HG02970 (cell line): ENCODE results near the gene MPDU1.
"Not testable (repeated sequence)": the region's sequence is repeated elsewhere in the genome, so short reads cannot be mapped to it uniquely, and the experiment has no call there.

ENCODE experiments used
- ATAC-seq: cut with Tn5 transposase; IDR thresholded peaks from one replicate; pipeline ENCODE4 v1.9.1; 2021; ENCODE audit warnings: mild to moderate bottlenecking, moderate library complexity, moderate number of reproducible peaks; ENCODE audit not compliant: unreplicated experiment, low FRiP score

The MPDU1 gene

DNA sequence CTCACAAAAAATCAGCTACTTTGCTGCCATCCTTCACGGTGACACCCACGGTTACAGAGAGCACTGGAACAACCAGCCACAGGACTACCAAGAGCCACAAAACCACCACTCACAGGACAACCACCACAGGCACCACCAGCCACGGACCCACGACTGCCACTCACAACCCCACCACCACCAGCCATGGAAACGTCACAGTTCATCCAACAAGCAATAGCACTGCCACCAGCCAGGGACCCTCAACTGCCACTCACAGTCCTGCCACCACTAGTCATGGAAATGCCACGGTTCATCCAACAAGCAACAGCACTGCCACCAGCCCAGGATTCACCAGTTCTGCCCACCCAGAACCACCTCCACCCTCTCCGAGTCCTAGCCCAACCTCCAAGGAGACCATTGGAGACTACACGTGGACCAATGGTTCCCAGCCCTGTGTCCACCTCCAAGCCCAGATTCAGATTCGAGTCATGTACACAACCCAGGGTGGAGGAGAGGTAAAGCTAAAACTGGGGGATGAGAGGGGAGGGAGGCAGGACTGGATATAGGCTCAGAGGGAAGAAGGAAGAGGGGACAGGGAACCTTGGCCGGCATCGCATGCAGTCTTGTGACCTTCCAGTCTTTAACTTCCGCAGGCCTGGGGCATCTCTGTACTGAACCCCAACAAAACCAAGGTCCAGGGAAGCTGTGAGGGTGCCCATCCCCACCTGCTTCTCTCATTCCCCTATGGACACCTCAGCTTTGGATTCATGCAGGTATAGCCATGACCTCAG is 3.6 kb upstream of the MPDU1 start:
- ATAC-seq, result no peak

DNA sequence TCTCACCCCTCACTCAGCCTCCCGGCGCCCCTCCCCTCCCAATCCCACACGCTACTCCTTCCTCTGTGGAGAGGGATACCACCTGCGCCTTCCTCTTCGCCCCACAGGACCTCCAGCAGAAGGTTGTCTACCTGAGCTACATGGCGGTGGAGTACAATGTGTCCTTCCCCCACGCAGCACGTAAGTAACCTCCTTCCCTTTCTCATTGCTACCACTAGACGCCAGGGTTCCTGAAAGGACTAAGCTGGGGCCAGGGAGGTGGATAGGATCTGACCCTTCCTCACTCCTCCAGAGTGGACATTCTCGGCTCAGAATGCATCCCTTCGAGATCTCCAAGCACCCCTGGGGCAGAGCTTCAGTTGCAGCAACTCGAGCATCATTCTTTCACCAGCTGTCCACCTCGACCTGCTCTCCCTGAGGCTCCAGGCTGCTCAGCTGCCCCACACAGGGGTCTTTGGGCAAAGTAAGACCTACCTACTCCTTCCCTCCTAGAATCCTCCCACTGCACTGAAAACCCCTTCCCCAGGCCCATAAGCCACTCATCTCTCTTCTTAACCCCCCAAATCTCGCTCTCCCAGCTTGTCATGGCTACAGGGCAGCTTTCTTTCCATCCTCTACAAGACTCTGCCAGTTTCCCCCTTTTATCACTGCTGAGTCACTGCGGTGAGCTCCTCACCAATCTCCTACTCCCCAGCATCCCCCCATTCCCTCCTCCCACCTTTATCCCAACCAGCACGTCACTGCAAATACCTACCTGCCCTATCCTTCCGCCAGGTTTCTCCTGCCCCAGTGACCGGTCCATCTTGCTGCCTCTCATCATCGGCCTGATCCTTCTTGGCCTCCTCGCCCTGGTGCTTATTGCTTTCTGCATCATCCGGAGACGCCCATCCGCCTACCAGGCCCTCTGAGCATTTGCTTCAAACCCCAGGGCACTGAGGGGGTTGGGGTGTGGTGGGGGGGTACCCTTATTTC is 2.8 kb upstream of the MPDU1 start:
- ATAC-seq, result no peak

DNA sequence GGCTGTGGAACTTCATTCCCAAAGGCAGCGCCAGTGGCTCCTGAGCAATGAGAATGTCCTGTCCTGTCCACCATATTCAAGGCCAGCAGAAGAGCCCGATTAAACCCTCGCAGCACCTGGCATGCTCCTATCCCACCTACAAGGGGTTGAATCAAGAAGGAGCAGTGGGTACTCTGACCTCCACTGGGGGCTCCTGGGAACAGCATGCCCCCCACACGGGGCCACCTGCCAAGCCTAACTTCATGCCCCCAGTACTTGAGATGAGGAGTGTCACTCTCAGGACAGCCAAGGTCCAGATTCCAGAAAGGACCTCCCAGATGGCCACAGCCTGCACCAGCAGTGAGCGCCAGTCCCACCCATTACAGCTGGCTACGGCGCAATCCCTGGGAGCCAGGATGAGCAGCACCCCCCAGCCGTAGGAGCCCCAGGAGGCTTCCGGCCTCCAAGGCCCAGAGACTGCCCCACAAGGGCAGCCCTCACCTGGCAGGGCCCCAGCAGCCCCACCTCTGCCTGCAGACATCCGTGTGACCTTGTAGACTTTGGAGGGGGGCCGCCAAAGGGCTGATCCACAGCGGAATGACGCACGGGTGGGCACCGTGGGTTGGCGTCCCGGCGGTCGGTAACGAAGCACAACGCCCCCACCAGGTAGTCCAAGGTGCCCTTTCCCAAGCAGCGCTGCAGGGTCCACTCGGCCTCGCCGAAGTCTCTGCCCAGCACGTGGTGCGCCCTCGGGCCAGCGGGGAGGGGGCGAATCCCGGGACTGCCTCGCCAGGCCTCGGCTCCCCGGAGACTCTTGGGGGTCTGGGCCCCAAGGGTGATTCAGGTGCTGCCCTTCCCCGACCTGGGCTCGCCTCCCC is 1.0 kb upstream of the MPDU1 start:
- ATAC-seq, result no peak

DNA sequence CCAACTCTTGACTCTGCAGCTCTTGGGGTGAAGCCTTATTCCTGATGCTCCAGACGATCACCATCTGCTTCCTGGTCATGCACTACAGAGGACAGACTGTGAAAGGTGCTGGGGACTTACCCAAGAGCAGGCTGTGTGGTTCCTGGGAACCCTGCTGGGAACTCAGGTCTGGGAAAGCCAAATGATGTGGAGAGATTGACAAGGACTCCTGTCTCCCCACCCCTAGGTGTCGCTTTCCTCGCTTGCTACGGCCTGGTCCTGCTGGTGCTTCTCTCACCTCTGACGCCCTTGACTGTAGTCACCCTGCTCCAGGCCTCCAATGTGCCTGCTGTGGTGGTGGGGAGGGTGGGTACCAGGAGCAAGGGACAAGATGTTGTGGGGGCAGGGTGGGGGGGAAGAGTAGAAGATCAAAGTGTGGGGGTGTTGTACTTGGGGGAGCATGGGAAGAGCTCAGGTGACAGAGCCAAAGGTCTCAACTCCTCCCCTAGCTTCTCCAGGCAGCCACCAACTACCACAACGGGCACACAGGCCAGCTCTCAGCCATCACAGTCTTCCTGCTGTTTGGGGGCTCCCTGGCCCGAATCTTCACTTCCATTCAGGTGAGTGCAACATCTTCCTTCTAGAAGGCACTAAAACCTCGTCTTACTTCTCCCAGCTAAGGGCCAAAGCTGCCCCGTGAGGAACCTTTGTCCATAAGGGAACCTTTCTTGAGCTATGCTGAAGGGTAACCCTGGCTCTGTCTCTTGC is 3.2 kb downstream of the MPDU1 start:
- ATAC-seq, result no peak

DNA sequence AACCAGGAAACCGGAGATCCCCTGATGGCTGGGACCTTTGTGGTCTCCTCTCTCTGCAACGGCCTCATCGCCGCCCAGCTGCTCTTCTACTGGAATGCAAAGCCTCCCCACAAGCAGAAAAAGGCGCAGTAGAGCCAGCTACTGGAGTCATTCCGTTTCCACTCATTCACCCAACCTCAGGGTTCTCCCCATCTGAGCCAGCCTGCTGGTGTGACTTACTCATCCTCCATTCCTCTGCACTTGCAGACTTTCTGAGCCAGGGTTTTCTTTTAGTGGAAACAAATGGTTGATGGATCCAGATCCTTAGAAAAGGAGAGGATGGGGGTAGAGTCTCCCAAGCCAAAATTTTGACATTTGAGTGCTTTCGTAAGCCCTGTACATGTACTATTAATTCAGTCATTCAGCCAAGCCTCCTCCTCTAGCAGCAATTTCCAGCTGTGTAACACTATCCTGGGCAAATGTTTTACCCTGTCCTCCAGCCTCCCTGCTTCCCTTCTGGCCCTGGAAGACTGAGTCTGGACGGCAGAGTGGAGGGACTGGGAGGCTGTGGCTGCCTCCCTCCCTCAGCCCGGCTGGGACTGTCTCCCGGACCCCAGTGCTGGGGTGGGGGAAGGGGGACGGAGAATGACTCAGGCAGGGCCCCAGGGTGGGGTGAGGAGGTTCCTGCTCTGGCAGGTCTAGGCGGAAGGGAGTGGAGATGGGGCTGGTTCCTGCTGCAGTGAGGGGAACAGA is 3.9 kb downstream of the MPDU1 start:
- no peak for ATAC-seq

DNA sequence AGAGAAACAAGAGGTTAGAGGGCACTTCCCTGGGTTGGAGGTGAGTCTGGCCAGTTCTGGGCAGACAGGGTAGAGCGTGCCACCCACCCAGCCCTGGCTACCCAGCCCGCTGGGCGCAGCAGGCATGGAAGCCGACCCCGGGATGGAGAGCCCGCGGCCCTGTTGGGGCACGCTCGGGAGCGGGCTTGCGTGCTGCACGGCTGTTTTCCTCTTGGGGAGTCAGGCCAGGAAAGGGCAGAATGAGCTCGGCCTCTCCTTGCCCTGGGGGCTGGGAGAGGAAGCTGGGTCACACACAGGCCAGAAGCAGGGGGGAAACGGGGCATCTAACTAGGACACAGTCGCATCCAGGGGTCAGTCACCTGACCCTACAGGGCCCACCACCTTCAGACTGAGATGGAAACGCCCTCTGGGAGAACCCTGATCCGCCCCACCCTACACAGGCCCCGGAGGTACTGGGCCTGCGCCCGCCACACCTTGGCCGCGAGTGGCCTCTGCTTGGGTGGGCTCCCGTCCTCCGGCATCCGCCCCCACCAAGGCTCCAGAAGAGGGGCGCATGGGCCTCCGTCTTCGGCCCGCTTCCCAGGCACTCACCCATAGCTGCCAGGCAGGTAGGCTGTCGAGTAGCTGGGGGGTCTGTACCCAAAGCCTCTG is 5.0 kb downstream of the MPDU1 start:
- no peak for ATAC-seq

DNA sequence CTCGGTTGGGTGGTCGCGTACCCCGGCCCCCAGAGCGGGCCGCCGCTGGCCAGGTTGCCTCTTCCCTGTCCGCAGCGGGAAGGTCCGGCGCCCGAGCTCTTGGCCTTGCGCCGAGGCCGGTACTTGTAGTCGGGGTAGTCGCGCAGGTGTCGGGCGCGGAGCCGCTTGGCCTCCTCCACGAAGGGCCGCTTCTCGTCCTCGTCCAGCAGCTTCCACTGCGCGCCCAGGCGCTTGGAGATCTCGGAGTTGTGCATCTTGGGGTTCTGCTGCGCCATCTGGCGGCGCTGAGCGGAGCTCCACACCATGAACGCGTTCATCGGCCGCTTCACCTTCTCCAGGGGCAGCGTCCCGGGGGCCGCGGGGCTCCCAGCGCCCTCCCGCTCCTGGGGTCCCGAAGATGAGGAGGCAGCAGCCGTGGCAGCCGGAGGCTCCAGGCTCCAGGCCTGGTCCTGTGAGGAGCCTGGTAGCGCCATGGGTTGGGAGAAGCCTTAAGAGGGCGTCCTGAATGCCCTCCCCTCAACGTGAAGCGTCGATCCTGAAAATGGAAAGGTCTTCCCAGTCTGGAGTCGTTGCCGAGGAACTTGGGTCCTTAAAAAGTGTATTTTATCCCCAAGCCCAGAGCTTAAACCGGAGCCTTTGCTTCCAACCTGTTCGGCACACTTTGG is 5.7 kb downstream of the MPDU1 start:
- ATAC-seq, result no peak

DNA sequence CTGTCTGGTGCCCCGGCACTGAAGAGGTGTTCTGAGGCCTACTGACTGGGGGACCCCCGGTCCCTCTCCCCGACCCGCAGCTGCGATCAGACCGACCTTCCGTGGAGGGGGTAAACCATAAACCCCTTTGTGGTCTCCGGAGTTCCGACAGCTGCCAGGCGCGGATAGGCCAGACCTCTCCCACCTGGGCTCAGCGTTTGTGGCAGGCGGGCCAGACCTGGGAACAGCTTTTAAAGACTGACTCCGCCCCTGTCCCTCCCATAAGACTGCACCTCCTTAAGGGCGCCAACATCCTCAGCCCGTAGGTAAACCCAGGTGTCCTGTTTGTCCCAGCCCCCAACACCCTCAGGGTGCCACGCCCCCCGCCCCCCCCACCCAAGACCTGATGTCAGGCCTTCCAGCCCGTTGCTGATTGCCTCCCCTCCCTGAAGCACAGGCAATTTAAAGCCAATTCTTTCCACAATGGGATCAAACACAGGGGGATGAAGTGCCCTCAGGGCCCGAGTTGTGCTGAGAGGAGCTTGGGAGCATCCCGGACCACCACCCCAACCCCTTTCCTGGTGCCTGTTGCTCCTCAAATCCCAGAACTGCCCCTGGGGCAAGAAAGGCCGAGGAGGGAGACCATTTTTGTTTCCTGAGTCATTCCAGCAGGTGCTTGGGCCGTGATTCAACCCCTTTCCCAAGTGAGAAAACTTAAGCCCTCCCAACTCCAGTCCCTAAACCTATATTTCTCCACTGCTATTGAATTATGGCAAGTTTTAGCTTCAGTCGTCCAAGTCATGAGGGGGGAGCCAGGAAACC is 6.4 kb downstream of the MPDU1 start, which contains the start of gene SOX15:
TSS of gene SOX15 (minus strand) at position 204 of the 801 bp plus-strand sequence. CDS start 418 bp downstream, outside the sequence.
- no peak for ATAC-seq

DNA sequence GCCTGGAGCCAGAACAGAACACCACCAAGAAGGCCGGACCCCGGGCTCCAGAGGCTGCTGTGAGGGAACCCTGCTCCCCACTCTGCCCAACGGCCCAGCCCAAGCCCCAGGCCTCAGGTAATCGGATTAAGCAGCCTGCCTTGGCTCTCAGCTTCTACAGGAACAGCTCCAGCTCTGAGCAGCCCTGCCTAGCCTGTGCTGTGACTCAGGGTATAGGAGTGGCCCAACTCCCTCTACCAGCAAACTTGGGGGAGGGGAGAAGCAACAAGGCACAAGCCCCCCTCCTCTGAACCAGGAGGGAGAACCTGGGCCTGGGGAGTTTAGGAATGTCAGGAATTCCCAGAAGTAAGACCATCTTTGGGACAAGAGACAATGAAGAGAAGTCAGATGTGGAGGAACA is 7.1 kb downstream of the MPDU1 start:
- ATAC-seq, result no peak

DNA sequence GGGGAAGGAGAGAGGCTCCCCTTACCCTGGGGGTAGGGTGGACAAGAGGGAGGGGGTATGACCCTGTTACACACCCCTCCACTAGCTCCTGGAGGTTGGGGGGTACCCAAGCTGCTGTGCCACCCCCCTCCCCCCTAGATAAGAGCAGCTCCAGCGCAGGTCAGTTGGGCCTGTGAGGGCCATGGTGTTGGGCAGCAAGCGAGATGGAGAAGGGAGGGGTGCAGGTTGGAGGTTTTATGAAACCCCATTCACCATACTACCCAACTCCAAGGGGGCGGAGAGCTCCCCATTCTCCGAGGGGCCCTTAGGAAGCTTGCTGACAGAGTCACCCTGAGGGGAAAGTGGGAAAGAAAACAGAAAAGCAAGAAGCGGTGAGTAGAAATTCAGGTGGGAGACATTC is 7.9 kb downstream of the MPDU1 start:
- ATAC-seq, result no peak

DNA sequence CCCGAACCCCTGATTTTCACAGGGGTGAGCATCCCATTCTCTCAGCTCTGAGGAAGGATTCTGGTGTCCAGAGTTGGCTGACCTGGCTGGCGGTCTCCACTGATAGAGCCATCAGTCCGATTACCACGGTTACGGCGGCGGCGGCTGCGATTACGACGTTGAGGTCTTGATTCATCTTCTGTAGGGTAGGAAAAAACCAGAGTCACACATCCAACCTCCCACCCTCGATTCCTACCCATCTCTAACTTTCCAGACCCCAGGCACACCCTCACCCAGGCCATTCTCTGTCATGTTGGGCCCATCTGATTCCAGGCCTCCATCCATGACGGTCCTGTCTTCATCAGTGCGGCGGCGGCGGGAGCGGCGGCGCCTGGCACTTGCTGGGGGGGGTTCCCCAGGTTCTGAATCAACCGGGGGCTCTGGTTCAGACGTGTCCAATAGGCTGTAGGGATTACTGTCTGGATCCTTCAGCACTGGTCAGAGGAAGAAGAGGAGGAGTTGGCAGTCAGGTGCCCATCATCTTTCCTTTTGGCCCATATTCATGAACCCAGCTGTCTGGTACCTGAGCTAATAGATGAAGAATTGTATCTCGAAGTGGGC is 8.9 kb downstream of the MPDU1 start:
- ATAC-seq, result no peak

DNA sequence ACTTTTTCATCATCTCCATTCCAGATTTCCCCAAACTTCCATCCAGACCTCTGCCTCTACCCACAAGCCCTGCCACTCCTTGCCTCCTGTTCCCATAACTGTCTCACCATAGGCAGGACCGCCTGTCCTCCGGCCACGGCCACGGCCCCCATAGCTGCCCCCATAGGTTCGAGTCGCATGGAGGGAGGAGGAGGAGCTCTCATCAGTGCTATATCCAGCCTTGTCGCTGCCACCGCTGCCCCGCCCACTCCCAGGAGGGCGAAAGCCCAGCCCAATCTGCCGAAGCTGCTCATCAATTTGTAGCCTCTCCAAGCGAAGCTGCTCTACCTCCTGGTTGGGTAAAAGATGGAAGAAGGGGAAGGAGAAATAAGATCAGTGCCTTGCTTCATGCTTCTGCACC is 9.6 kb downstream of the MPDU1 start:
- ATAC-seq, result no peak

DNA sequence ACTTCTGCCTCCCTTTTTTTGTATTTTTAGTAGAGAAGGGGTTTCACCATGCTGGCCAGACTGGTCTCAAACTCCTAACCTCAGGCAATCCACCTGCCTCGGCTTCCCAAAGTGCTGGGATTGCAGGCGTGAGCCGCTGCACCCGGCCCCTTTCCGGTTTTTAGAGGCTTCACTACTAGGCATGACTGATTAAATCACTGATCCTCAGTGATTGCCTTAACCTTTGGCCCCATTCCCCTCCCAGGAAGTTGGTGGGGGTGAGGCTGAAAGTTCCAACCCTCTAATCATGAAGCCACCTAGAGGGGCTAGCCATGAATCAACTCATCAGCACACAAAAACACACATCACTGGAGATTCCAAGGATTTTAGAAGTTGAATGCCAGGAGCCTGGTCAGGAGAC is 13.9 kb downstream of the MPDU1 start:
- not testable (repeated sequence) for ATAC-seq

DNA sequence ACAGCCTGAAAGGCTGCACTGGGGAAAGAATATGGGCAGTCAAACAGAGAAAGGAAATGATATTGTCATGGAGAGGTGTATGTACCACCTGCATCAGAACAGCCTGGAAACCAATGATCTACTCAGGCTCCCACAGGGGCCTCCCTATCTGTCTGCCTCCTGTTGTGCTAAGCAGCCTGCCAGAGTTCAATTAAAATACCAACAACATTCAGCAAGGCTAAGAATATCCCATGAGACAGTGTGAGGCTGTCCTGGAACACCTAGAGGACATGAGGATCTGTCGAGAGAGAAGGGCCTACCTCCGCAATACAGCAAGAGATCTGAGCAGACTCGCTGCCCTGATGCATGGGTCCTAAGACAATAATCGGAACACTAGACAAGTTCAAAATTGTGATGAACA is 22.6 kb downstream of the MPDU1 start:
- ATAC-seq, result no peak

DNA sequence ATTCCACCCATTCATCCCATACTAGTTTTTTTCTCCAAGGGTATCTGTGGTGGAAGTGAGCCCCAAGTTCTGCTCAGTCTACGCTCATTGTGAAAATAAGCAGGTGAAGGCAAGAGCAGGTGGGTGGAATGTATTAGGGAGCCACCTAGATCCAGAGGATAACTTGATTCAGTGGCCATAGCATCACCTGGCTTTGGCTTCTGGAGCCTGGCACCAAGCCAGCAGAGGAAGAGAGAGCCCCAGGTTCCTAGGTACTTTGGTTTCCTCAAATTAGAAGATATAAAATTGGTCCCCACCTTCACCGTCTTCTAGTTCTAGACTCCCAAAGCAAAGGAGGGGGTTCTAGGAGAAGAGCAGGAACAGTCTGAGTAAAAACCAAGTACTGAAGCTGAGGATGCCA is 27.0 kb downstream of the MPDU1 start:
- ATAC-seq, result no peak

DNA sequence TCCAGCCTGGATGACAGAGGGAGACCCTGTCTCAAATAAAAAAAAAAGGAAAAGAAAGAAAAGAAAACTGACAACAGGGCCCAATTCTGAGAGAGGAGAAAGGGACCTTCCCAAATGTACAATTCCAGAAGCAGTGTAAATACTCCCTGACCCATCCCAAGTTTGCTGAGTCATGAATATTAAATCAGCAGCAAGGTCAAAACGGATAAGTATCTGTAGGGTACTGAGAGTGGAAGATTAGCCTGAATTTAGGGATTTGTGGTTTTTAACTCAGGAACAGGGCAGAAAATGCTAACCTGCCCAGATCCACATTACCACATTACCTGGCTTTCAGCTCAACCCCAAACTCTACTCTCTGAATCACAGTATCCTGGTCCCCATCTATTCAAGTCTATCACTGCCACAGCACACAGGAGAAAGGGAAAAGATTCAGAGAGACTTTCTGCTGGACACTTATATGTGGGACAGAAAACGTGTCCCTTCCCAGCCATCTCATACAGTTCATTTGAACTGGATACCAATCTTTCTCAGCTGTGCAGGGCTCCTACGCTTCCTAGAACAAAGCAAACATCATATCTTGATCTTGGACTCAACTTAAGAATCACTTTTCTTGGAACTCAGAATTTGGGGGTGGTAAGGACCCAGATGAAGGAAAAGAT is 28.1 kb downstream of the MPDU1 start:
- ATAC-seq, result no peak

DNA sequence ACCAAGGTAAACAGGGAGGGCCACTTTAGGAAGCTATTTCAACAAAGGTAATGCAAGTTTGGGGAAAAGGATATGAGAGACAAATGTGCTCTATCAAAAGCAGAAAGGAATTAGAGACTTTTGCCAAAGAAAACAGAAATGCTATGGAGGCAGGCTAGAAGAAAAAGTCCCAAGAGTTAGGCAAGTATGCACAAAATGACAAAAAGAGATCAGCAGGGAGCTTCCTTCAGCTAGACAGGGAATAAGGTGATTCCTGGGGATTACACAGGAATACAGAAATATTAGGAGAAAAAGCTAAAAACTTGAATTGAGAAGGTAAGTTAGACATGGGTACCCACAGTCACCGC is 28.6 kb downstream of the MPDU1 start:
- ATAC-seq, result no peak
